HCT116 (cell line): ENCODE measurements around the gene SYNE1. TPM values are rescaled to one million over a fixed set of nuclear protein-coding genes. Genes with fewer than 3 reads are reported as not detected.

Experiments
- ATAC-seq: fragments of 200-7000 bp; cut with Tn5 transposase; 2 replicates; pipeline ENCODE4 v1.9.1; 2020; ENCODE audit warnings: mild to moderate bottlenecking, moderate library complexity
- BruUV-seq: library from RNA; stranded (reverse); fragments of 400-500 nt; replicated peaks from 2 replicates; lab custom pipeline; 2021; lab: Mats Ljungman, UMichigan
- CTCF ChIA-PET: fragments of 300-600 bp; sonication (Branson Sonifier 250); formaldehyde crosslinking; loops from one replicate; lab custom pipeline; 2021; ENCODE audit warnings: antibody characterized with exemption; lab: Charles Lee
- POLR2A ChIA-PET: fragments of 300-600, 350-600 bp; sonication (Branson Sonifier 250); formaldehyde crosslinking; loops from one replicate; lab custom pipeline; 2021; ENCODE audit warnings: antibody characterized with exemption; lab: Charles Lee
- RAD21 ChIA-PET, 2 experiments: fragments of 300-600 bp; sonication (Branson Sonifier 250); formaldehyde crosslinking; loops; one replicate each; lab custom pipeline; 2023; ENCODE audit warnings: low total read pairs in 2 of 2; ENCODE audit not compliant: uncharacterized antibody in 2 of 2, unreplicated experiment in 2 of 2, low non-redundant PET in 1 of 2; lab: Charles Lee
- DNase-seq: peaks from one replicate; pipeline ENCODE4 v3.0.0-alpha.2; 2010; ENCODE audit warnings: low read depth, low spot score
- H2AFZ ChIP-seq: fragments of 200-600 bp; shearing (Covaris generic), sonication (generic); 2 replicates; pipeline ENCODE4 v1.6.1; 2017; ENCODE audit warnings: low read depth, mixed run types, mixed read lengths, antibody characterized with exemption, low read length; ENCODE audit not compliant: poor library complexity, severe bottlenecking
- H3K27ac ChIP-seq: 2 replicates; pipeline ENCODE4 v1.5.1; 2012; ENCODE audit warnings: low read depth, low read length
- H3K27me3 ChIP-seq: fragments of 200-600 bp; sonication (generic); 2 replicates; pipeline ENCODE4 v1.6.1; 2016; ENCODE audit warnings: mixed run types, low read length, mixed read lengths; ENCODE audit not compliant: insufficient read depth
- H3K36me3 ChIP-seq, 2 experiments: fragments of 200-500 bp in 1 of 2; fragments of 200-600 bp in 1 of 2; sonication (Bioruptor generic) in 1 of 2; sonication (generic) in 1 of 2; 2 replicates each; pipeline versions ENCODE4 v1.5.1 to v1.6.1; 2014 to 2016; ENCODE audit warnings: low read length in 2 of 2, inconsistent platforms in 1 of 2, mixed read lengths in 1 of 2, mixed run types in 1 of 2; ENCODE audit not compliant: insufficient read depth in 2 of 2, control insufficient read depth in 1 of 2
- H3K4me1 ChIP-seq, 2 experiments: fragments of 200-600 bp in 1 of 2; sonication (generic) in 1 of 2; 2 replicates each; pipeline versions ENCODE4 v1.5.1 to v1.6.1; 2012 to 2017; ENCODE audit warnings: low read length in 2 of 2, inconsistent platforms in 1 of 2, mild to moderate bottlenecking in 1 of 2, mixed read lengths in 1 of 2, mixed run types in 1 of 2, moderate library complexity in 1 of 2; ENCODE audit not compliant: insufficient read depth in 2 of 2, control insufficient read depth in 1 of 2
- H3K4me2 ChIP-seq: fragments of 200-600 bp; sonication (generic); 2 replicates; pipeline ENCODE4 v1.6.1; 2017; ENCODE audit warnings: mixed run types, low read length, mixed read lengths
- H3K4me3 ChIP-seq, 2 experiments: fragments of 200-600 bp in 1 of 2; sonication (generic) in 1 of 2; replicated peaks in 1 of 2; 2 replicates each; pipeline ENCODE4 v1.5.1; 2011 to 2016; ENCODE audit warnings: low read length in 2 of 2, control low read depth in 1 of 2, low read depth in 1 of 2, mild to moderate bottlenecking in 1 of 2, mixed read lengths in 1 of 2, mixed run types in 1 of 2
- H3K79me2 ChIP-seq: fragments of 200-600 bp; sonication (generic); 2 replicates; pipeline ENCODE4 v1.6.1; 2017; ENCODE audit warnings: mild to moderate bottlenecking, mixed run types, low read length, moderate library complexity, mixed read lengths; ENCODE audit not compliant: insufficient read depth
- H3K9ac ChIP-seq: fragments of 200-600 bp; sonication (generic); 2 replicates; pipeline ENCODE4 v1.6.1; 2016; ENCODE audit warnings: low read length, mixed read lengths
- H3K9me2 ChIP-seq: fragments of 200-600 bp; sonication (generic), shearing (Covaris generic); 2 replicates; pipeline ENCODE4 v1.6.1; 2017; ENCODE audit warnings: mixed run types, mild to moderate bottlenecking, moderate library complexity; ENCODE audit not compliant: insufficient read depth
- H3K9me3 ChIP-seq, 2 experiments: fragments of 200-500 bp in 1 of 2; fragments of 200-600 bp in 1 of 2; sonication (Bioruptor generic) in 1 of 2; sonication (generic) in 1 of 2; 2 replicates each; pipeline ENCODE4 v1.6.1; 2014 to 2017; ENCODE audit warnings: low read length in 2 of 2, mixed read lengths in 2 of 2, inconsistent platforms in 1 of 2, low read depth in 1 of 2, mild to moderate bottlenecking in 1 of 2, mixed run types in 1 of 2, moderate library complexity in 1 of 2; ENCODE audit not compliant: control insufficient read depth in 1 of 2, insufficient read depth in 1 of 2
- H4K20me1 ChIP-seq: fragments of 200-600 bp; sonication (generic), shearing (Covaris generic); 2 replicates; pipeline ENCODE4 v1.6.1; 2017; ENCODE audit warnings: mixed run types, mild to moderate bottlenecking, moderate library complexity; ENCODE audit not compliant: insufficient read depth
- ATF3 ChIP-seq: IDR thresholded peaks from 2 replicates; pipeline ENCODE4 v1.6.1; 2012
- CEBPB ChIP-seq: IDR thresholded peaks from 2 replicates; pipeline ENCODE4 v1.6.1; 2012; ENCODE audit warnings: low read depth
- TCF7L2 ChIP-seq: IDR thresholded peaks from 2 replicates; pipeline ENCODE4 v1.7.0; 2011; ENCODE audit warnings: borderline replicate concordance, inconsistent platforms; ENCODE audit not compliant: insufficient read depth, insufficient read length; ENCODE audit errors: extremely low read depth
- ZBTB33 ChIP-seq: IDR thresholded peaks from 2 replicates; pipeline ENCODE4 v1.6.1; 2011; ENCODE audit warnings: mild to moderate bottlenecking, low read length, moderate library complexity; ENCODE audit not compliant: insufficient replicate concordance; ENCODE audit errors: extremely low read depth
- ZNF274 ChIP-seq: fragments of 200-500 bp; sonication (Bioruptor generic); IDR thresholded peaks from 2 replicates; pipeline ENCODE4 v1.6.1; 2014; ENCODE audit warnings: mild to moderate bottlenecking, low read depth, low read length, inconsistent platforms
- intact Hi-C: fragments of 100-400 bp; cut with micrococcal nuclease; formaldehyde crosslinking; loops from 2 replicates; pipeline ENCODE4 v1.10.0; 2022
- total RNA-seq: library from RNA; stranded (reverse); gene quantifications from one replicate; pipeline ENCODE4 v1.2.1, GENCODE V29; 2021; ENCODE audit not compliant: unreplicated experiment
- TF ChIP-seq, protein P1 (sequence below), 3 experiments: fragments of 200-600 bp in 1 of 3; sonication (generic) in 1 of 3; IDR thresholded peaks in 2 of 3; conservative IDR thresholded peaks in 1 of 3; 2 replicates each; pipeline ENCODE4 v1.5.1; 2012 to 2017; ENCODE audit warnings: low read depth in 2 of 3, low read length in 2 of 3, antibody characterized with exemption in 1 of 3, borderline replicate concordance in 1 of 3, control low read depth in 1 of 3, mild to moderate bottlenecking in 1 of 3, mixed read lengths in 1 of 3, mixed run types in 1 of 3, moderate library complexity in 1 of 3; ENCODE audit not compliant: insufficient read depth in 1 of 3

SYNE1 gene
- total RNA-seq, 1 experiment from 2014 or later = 5.4 TPM

DNA sequence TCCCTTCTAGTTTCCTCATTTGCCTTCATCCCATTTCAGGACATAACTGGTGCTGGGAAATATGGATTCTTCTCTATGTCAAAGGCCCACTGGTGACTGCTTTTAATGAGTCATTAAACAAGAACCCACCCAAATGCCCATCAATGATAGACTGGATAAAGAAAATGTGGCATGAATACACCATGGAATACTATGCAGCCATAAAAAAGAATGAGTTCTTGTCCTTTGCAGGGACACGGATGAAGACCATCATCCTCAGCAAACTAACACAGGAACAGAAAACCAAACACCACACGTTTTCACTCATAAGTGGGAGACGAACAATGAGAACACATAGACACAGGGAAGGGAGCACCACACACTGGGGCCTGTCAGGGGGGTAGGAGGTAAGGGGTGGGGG lies 518.9 kb downstream of the SYNE1 start:
- RAD21 ChIA-PET = no interaction called here
- no peak overlapping the region for H3K4me3 ChIP-seq
- intact Hi-C loops = loop anchor here (2.0 kb wide), 1 partner anchor 449 kb away; no protein-coding TSS in a partner anchor
- POLR2A ChIA-PET = no interaction called here
- H3K4me2 ChIP-seq = no peak overlapping the region
- DNase-seq = no peak
- ATAC-seq = no peak
- no peaks in the 10 kb centered on the region for H3K36me3 ChIP-seq
- CTCF ChIA-PET = interaction anchor here (1.3 kb wide), 1 partner anchor 353 kb away, joined by 9 read pairs; no protein-coding TSS in a partner anchor
- H3K9ac ChIP-seq = no peak overlapping the region
- no peaks in the 10 kb centered on the region for H3K4me1 ChIP-seq
- no peaks in the 10 kb centered on the region for H4K20me1 ChIP-seq
- H3K9me3 ChIP-seq = no peaks in the 10 kb centered on the region
- H2AFZ ChIP-seq = no peak overlapping the region
- H3K79me2 ChIP-seq = no peaks in the 10 kb centered on the region
- H3K9me2 ChIP-seq = no peaks in the 10 kb centered on the region
- no peak overlapping the region for H3K27ac ChIP-seq
- H3K27me3 ChIP-seq = no peaks in the 10 kb centered on the region
- no peak for TF ChIP-seq ATF3
- TF ChIP-seq, protein P1, sequence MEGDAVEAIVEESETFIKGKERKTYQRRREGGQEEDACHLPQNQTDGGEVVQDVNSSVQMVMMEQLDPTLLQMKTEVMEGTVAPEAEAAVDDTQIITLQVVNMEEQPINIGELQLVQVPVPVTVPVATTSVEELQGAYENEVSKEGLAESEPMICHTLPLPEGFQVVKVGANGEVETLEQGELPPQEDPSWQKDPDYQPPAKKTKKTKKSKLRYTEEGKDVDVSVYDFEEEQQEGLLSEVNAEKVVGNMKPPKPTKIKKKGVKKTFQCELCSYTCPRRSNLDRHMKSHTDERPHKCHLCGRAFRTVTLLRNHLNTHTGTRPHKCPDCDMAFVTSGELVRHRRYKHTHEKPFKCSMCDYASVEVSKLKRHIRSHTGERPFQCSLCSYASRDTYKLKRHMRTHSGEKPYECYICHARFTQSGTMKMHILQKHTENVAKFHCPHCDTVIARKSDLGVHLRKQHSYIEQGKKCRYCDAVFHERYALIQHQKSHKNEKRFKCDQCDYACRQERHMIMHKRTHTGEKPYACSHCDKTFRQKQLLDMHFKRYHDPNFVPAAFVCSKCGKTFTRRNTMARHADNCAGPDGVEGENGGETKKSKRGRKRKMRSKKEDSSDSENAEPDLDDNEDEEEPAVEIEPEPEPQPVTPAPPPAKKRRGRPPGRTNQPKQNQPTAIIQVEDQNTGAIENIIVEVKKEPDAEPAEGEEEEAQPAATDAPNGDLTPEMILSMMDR (IDR thresholded peaks at IDR 0.05 in 2 of 3, conservative IDR thresholded peaks at IDR 0.05 in 1 of 3; ENCODE audit: borderline replicate concordance in 1 of 3, insufficient read depth in 1 of 3, low read depth in 2 of 3, low read length in 2 of 3) = no peak
- TF ChIP-seq ZBTB33 = no peak
- TF ChIP-seq CEBPB = no peak
- no peak for TF ChIP-seq ZNF274
- no peak for TF ChIP-seq TCF7L2
- BruUV-seq = no TSS peak
